Transverse colon (tissue), 4 donors: Measurements from ENCODE around the gene DYNC1I1.

Experiments
- EP300 ChIP-seq: sonication (generic); formaldehyde crosslinking; IDR thresholded peaks from one replicate; pipeline ENCODE4 v1.6.1; 2017; ENCODE audit warnings: antibody characterized with exemption, low read depth
- POLR2A ChIP-seq: fragments of 450-650 bp; IDR thresholded peaks from one replicate; pipeline ENCODE4 v1.6.1; 2016; ENCODE audit warnings: antibody characterized with exemption, mild to moderate bottlenecking, moderate library complexity
- POLR2AphosphoS5 ChIP-seq, 3 donors: sonication (generic); formaldehyde crosslinking; IDR thresholded peaks; one replicate each; pipeline ENCODE4 v1.6.1; 2016; ENCODE audit warnings: antibody characterized with exemption in 3 of 3
- TF ChIP-seq, protein P1 (sequence below), 5 experiments: fragments of 200-600 bp in 3 of 5; fragments of 450-650 bp in 2 of 5; sonication (generic) in 3 of 5; IDR thresholded peaks; 1 replicate in 2 of 5; 2 replicates in 3 of 5; pipeline ENCODE4 v1.5.1; 2016 to 2017; ENCODE audit warnings: antibody characterized with exemption in 5 of 5, inconsistent platforms in 3 of 5, mild to moderate bottlenecking in 2 of 5, moderate library complexity in 1 of 5

DNA sequence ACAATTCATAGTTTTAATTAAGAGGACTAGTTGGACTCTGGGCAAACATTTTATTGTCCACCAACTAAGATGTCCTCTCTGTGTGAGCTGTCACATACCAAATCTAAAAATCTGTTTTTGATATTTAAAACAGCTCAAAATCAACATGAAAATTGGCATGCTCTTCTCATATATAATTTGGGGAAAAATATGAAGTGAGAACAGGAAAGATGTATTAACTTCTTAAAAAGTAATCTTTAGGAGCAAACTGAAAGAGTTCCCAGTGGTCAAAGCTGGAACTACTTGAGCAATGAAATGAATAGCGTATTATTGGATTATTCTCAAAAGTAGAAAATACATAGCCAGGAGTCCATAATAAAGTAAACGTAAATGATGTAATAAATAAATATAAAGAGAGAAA lies 147.2 kb downstream of the DYNC1I1 start:
- TF ChIP-seq POLR2A (no peak), POLR2AphosphoS5 (IDR thresholded peaks at IDR 0.05) (no peak), EP300 (no peak)
- TF ChIP-seq, protein P1, sequence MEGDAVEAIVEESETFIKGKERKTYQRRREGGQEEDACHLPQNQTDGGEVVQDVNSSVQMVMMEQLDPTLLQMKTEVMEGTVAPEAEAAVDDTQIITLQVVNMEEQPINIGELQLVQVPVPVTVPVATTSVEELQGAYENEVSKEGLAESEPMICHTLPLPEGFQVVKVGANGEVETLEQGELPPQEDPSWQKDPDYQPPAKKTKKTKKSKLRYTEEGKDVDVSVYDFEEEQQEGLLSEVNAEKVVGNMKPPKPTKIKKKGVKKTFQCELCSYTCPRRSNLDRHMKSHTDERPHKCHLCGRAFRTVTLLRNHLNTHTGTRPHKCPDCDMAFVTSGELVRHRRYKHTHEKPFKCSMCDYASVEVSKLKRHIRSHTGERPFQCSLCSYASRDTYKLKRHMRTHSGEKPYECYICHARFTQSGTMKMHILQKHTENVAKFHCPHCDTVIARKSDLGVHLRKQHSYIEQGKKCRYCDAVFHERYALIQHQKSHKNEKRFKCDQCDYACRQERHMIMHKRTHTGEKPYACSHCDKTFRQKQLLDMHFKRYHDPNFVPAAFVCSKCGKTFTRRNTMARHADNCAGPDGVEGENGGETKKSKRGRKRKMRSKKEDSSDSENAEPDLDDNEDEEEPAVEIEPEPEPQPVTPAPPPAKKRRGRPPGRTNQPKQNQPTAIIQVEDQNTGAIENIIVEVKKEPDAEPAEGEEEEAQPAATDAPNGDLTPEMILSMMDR (IDR thresholded peaks at IDR 0.05): peak in 1 of 5 experiments; percentile 4
